Prostate gland (tissue), 2 donors: ENCODE data around the gene BLVRB. TPM values are rescaled to one million over a fixed set of nuclear protein-coding genes. Genes with fewer than 3 reads are reported as not detected.

Source experiments
- DNase-seq: peaks from one replicate; pipeline ENCODE4 v3.0.0-alpha.2; 2019; ENCODE audit warnings: low spot score
- H3K27ac ChIP-seq, 2 donors: fragments of 200-600 bp; sonication (generic); 2 replicates each; pipeline ENCODE4 v1.5.1; 2017 to 2019
- H3K27me3 ChIP-seq: fragments of 200-600 bp; sonication (generic); replicated peaks from 2 replicates; pipeline ENCODE4 v1.5.1; 2019; ENCODE audit not compliant: insufficient read depth
- H3K36me3 ChIP-seq, 2 donors: fragments of 200-600 bp; sonication (generic); 1 replicate in 1 of 2; 2 replicates in 1 of 2; pipeline versions ENCODE4 v1.5.1 to v1.8.1; 2017 to 2019
- H3K4me1 ChIP-seq: fragments of 200-600 bp; sonication (generic); replicated peaks from 2 replicates; pipeline ENCODE4 v1.5.1; 2019
- H3K4me3 ChIP-seq, 2 donors: fragments of 200-600 bp; sonication (generic); 2 replicates each; pipeline ENCODE4 v1.5.1; 2017 to 2019
- H3K9me3 ChIP-seq: fragments of 200-600 bp; sonication (generic); 2 replicates; pipeline ENCODE4 v1.5.1; 2017
- CTCF ChIP-seq, 4 experiments: fragments of 200-600 bp in 2 of 4; fragments of 450-650 bp in 2 of 4; sonication (generic) in 2 of 4; IDR thresholded peaks; 1 replicate in 3 of 4; 2 replicates in 1 of 4; pipeline ENCODE4 v1.5.1; 2016 to 2019; ENCODE audit warnings: antibody characterized with exemption in 4 of 4, mild to moderate bottlenecking in 2 of 4, moderate library complexity in 2 of 4
- POLR2A ChIP-seq: fragments of 450-650 bp; IDR thresholded peaks from one replicate; pipeline ENCODE4 v1.6.1; 2016; ENCODE audit warnings: antibody characterized with exemption, mild to moderate bottlenecking
- POLR2AphosphoS5 ChIP-seq: sonication (generic); formaldehyde crosslinking; IDR thresholded peaks from one replicate; pipeline ENCODE4 v1.6.1; 2017; ENCODE audit warnings: antibody characterized with exemption
- WGBS: methylation state at CpG from one replicate; pipeline ENCODE4 v1.1.5; 2018; 5-methylcytosine and 5-hydroxymethylcytosine counted together
- intact Hi-C: fragments of 100-400 bp; cut with DNase I; formaldehyde crosslinking; loops from one replicate; pipeline ENCODE4 v1.14.2; 2022
- total RNA-seq, 2 donors: library from RNA; depleted of rRNA; stranded (reverse); fragments of >200 nt; gene quantifications; one replicate each; pipeline ENCODE4 v1.1.0, GENCODE V29; 2016

The BLVRB gene
- total RNA-seq, 2 donors from 2014 or later, result 101 to 261 TPM

DNA sequence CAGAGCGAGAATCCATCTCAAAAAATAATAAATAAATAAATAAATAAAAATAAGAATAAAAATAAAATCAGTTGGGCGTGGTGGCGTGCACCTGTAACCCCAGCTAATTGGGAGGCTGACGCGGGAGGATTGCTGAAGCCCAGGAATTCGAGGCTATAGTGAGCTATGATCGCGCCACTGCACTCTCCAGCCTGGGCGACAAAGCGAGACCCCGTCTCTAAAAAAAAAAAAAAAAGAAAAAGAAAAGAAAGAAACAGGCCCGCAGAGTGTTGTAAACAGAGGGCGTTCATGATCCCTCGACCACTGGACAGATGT lies 45.1 kb downstream of the BLVRB start:
- Histone ChIP-seq H3K27me3 (no peaks in the 10 kb centered on the region), H3K9me3 (no peaks in the 10 kb centered on the region), H3K27ac (peak overlapping the region; percentile 97 to 100), H3K36me3 (peaks cover 8 to 10% of the 10 kb centered on the region in 2 donors), H3K4me1 (peaks cover 4% of the 10 kb centered on the region), H3K4me3 (peak overlapping the region; percentile 36 to 62)
- TF ChIP-seq POLR2A (no peak), POLR2AphosphoS5 (no peak), CTCF (IDR thresholded peaks at IDR 0.05) (no peak)
- intact Hi-C loops, result no loop called here
- DNase-seq, result no peak
- 56% methylated on average over 14 of the region's 14 CpGs for WGBS

DNA sequence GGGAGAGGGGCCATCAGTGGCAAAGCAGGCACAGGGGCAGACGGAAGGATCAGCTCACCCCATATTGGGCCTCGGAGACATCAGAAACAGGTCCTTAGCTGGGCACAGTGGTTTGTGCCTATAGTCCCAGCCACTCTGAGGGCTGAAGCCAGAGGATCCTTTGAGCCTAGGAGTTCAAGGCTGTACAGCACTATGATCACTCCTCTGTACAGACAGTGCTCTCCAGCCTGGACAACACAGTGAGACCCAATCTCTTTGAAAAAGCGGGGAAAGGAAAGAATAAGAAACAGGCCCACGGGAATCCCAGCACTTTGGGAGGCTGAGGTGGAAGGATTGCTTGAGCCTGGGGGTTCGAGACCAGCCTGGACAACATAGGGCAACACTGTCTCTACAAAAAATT lies 45.8 kb downstream of the BLVRB start:
- WGBS, result 80% methylated on average over 5 of the region's 5 CpGs
- H3K4me3 ChIP-seq, result no peak overlapping the region
- H3K4me1 ChIP-seq, result peaks cover 4% of the 10 kb centered on the region
- peaks cover 8 to 10% of the 10 kb centered on the region in 2 donors for H3K36me3 ChIP-seq
- TF ChIP-seq POLR2A (no peak), POLR2AphosphoS5 (no peak), CTCF (IDR thresholded peaks at IDR 0.05) (no peak)
- H3K27me3 ChIP-seq, result no peaks in the 10 kb centered on the region
- no peaks in the 10 kb centered on the region for H3K9me3 ChIP-seq
- intact Hi-C loops, result no loop called here
- no peak overlapping the region for H3K27ac ChIP-seq
- DNase-seq, result no peak

GRCh38 chr19:40419066-40419612 lies 46.4 kb downstream of the BLVRB start:
- intact Hi-C loops, result no loop called here
- WGBS, result 62% methylated on average over 4 of the region's 5 CpGs
- Histone ChIP-seq H3K4me1 (peaks cover 4% of the 10 kb centered on the region), H3K36me3 (peaks cover 8 to 10% of the 10 kb centered on the region in 2 donors), H3K4me3 (no peak overlapping the region), H3K27ac (no peak overlapping the region), H3K27me3 (no peaks in the 10 kb centered on the region), H3K9me3 (no peaks in the 10 kb centered on the region)
- DNase-seq, result no peak
- TF ChIP-seq POLR2A (no peak), CTCF (IDR thresholded peaks at IDR 0.05) (no peak), POLR2AphosphoS5 (no peak)

DNA sequence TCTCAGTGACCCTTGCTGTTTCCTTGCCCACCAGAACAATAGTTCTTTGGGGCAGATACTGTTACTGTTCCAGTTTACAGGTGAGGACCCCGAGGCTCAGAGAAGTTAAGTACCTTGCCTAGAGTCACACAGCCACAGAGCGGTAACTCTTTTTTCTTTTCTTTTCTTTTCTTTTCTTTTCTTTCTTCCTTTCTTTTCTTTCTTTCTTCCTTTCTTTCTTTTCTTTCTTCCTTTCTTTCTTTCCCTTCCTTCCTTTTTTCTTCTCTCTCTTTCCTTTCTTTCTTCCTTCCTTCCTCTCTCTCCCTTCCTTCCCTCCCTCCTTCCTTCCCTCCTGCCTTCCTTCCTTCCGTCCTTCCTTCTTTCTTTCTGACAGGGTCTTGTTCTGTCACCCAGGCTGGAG lies 47.5 kb downstream of the BLVRB start:
- Histone ChIP-seq H3K27me3 (no peaks in the 10 kb centered on the region), H3K4me1 (peaks cover 4% of the 10 kb centered on the region), H3K36me3 (peaks cover 6 to 7% of the 10 kb centered on the region in 2 donors), H3K9me3 (no peaks in the 10 kb centered on the region), H3K4me3 (no peak overlapping the region), H3K27ac (peak overlapping the region in 1 of 2 donors; percentile 60)
- DNase-seq, result no peak
- 92% methylated on average over 3 of the region's 3 CpGs for WGBS
- TF ChIP-seq CTCF (IDR thresholded peaks at IDR 0.05) (no peak), POLR2AphosphoS5 (no peak), POLR2A (no peak)
- intact Hi-C loops, result no loop called here

DNA sequence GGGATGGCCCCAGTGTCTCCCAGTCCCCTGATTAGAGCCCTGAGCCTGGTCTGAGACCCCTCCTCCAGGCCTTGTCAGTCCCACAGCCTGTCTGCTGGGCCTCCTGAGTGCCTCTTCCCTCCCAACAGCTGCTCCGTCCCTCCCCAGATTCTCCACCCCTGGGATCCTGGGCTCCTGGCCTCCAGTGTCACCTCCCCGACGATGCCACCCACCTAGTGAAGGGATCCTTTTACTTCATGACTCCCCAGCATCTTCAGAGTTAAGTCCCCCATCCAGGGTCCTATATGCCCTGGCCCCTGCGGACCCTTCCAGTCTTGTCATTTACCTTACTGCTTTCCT lies 47.9 kb downstream of the BLVRB start:
- TF ChIP-seq POLR2A (no peak), POLR2AphosphoS5 (no peak)
- intact Hi-C loops, result no loop called here
- peak overlapping the region; percentile 23 to 60 for H3K27ac ChIP-seq
- H3K27me3 ChIP-seq, result no peaks in the 10 kb centered on the region
- DNase-seq, result no peak
- H3K4me1 ChIP-seq, result peaks cover 2% of the 10 kb centered on the region
- peaks cover 1 to 3% of the 10 kb centered on the region in 2 donors for H3K36me3 ChIP-seq
- WGBS, result 81% methylated on average over 4 of the region's 4 CpGs
- H3K9me3 ChIP-seq, result no peaks in the 10 kb centered on the region
- no peak overlapping the region for H3K4me3 ChIP-seq
